Stimulated activated CD8-positive, alpha-beta memory T cell treated with anti-CD3 and anti-CD28 coated beads, Interleukin-7, amount 100 ng/mL, for 48 hours (primary cell): ENCODE measurements around the gene PRKG1.

Source experiments
- DNase-seq, 2 donors: peaks; one replicate each; pipeline ENCODE4 v3.0.0-alpha.2; 2020; ENCODE audit warnings: low read depth in 1 of 2; ENCODE audit errors: extremely low read depth in 1 of 2

Gene PRKG1

GRCh38 chr10:51075873-51076229, 1.6 kb downstream of the PRKG1 start:
- no peak for DNase-seq

DNA sequence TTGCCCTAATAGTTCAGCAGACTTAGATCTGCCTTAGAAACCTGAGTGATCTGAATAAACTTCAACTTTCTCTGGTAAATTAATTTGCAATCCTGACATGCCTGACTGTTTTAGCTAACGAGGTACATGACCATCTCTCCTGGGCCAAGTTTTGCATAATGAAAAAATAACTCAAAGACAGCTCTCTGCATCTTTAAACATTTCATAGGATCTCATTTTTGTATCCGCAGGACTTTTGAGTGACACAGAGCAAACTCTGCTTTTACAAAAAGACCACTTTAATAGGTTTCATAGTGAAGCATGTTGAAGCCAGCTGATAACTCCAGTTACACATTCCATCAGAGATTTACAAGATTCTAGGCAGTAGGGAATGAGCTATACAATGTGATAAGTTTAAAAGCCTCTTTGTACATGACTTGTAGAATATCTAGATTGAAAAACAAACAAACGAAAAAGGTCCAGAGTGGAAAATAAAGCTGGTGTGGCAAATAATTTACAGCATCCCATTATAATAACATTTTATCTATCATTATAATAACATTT, 2.1 kb downstream of the PRKG1 start:
- no peak for DNase-seq

DNA sequence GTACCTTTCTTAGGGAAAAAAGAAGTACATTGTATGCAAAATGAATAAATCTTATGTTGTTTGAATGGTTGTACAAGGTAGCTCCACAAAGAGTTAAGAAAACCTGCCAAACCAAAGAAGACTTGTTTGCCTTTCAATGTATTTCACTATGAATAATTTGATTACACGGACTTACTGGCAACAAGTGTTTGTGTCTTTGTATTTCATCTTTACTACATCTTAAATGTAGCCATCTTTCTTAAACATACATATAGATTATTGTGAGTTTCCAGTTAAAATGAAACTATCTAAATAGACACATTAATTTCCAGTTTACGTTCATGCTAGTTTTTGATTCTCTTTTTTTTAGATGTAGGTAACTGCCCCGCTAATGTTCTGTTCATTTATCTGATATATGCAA, 2.8 kb downstream of the PRKG1 start:
- no peak for DNase-seq

DNA sequence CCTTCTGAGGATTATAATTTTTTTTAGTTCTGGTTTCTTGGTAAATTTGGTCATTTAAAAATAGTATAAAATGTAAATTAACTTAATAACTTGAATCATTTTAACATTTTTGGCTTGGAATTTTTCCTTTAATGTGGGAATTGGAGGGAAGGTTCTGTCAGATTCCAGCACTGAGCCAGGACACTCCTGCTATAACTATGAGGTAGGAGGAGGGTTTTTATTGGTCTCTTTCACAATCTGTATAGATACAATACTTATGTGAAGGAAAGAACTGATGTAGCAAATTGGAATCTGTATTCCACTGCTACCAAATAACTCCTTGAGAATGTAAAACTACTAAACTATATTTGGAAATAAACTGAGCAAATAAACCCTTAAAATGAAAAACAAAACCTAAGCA, 3.2 kb downstream of the PRKG1 start:
- no peak for DNase-seq

- DNase-seq: no peak
Measured at GRCh38 chr10:51079331-51079730, 5.0 kb downstream of the PRKG1 start.

- no peak for DNase-seq
Measured at GRCh38 chr10:51079766-51080165, 5.5 kb downstream of the PRKG1 start.

DNA sequence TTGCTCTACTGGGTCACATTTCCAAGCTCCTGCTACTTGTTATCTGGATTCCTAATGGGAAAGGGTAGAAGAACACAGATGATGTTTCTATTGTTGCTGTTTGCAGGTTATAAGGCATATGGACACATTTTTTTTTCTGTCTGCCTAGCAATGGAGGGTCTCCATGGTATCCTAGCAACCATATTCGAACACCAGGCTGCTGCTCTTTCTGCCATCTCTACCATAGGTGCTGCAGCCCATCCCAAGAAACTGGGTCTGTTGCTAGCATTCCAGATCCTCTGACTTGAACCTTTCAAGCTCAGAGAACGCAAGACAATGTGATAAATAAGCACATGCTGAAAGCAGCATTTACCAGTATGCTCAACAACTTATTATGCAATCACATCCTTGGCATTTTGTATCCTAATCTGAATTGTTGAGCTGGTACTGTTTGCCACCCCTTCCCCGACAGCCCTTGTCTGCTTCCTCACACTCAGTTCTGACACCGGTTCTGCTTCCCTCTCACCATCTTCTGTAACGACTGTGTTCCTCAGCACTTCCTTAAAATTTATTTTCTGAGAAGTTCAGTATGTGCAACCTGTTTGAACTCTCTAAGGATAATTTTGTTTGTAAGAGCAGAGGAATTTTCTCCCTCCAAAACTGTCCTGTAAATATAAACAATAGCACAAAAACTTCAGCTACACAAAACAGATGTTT, 6.2 kb downstream of the PRKG1 start:
- no peak for DNase-seq

DNA sequence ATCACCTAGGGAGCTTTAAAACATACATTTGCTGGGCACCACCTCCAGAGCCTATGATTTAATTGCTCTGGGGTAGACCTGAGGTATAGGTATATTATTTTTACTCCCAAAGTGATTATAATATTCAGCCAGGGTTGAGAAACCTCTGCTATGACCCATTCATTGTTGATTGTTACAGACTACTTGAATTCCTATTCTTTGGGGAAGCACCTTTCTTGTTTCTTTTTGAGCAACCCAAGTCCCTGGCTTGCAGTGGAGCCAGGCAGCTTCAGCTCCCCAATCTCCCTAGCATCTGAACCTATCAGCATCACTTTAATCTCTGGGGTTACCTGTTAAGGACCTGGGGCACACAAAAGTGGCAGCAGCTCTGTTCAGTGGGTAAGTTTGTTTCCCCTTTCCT, 8.6 kb downstream of the PRKG1 start:
- DNase-seq: no peak

DNA sequence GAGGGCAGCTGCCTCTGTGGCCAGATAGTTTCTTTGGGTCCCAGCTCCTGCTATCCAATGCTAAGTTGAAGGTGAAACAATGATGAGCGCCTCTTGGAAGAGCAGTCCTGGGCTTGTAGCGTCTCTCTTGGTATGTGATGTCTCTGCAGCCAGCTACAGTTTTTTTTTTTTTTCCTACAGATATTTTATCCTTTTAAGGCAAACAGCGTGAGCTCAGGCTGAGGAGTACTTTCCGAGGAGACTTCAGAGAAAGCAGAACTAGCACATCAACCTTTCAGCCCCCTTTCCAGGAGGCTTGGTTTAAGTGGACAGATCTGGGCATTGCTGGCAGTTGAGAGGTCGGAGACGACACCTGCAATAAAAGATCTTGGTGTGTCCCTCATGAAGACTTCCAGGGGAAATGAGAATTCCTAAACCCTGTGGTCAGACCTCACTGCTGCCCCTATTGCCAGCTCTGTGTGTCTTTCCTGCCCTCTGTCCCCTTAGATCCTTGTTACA, 9.1 kb downstream of the PRKG1 start:
- no peak for DNase-seq

GRCh38 chr10:51085204-51085603, 10.9 kb downstream of the PRKG1 start:
- DNase-seq: no peak

- DNase-seq: no peak
Measured at GRCh38 chr10:51086710-51087109, 12.4 kb downstream of the PRKG1 start.

- no peak for DNase-seq
Measured at GRCh38 chr10:51087114-51087513, 12.8 kb downstream of the PRKG1 start.

DNA sequence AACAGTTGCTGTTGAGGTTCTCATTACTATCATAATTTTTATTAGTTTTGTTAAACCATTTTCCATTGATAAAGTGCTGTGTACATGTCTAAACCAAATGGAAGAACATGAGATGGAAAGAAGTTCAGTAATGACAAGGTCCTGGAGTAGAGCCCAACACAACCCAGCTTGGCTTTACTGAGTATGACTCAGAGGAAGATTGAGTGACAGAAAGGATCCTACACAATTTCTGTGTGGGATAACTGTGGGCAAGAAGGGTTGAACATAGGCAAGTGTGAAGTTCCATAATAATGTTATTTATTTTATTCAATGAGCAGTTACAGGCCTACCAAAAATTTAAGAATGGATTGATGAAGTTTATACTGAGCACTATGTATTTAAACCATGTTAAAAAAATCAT, 15.9 kb downstream of the PRKG1 start:
- no peak for DNase-seq

DNA sequence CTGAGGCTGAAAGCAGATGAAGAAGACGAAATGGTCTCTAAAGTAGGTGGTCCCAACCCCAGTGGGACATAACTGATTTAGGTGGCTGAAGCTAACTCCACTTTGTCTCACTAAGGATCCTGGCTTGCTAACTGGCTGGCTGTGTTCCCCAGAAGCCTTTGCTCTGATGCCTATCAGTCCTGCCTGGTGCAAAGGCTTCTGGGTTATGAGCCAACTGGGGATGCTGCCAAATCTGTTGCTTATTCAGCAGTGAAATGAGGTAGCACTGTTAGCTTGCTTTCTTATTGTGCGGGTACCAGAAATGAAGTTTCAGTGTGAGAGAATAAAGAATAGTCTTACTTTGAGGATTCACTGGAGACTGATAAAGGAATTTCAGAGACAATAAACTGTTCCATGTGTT, 18.1 kb downstream of the PRKG1 start:
- DNase-seq: no peak

GRCh38 chr10:51095444-51095843, 21.2 kb downstream of the PRKG1 start:
- DNase-seq: no peak

DNA sequence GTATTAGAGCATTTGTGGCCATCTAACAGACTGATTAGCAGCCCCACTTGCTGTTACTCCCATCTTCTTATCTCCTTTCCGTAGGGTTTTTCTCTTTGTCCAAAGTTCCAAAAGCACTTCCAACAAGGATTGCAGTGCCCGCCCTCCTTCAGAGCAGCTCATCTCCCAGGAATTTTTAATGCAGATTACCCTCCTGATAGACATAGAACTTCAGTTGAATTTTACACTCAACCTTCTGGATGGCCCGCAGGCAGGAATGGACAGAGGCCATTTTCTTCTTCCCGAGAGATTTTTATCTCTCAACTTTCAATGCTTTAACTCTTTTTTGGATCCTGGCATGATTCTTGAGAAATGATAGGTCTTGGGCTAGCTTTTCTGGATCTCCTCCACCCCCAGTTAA, 23.3 kb downstream of the PRKG1 start:
- DNase-seq: no peak

DNA sequence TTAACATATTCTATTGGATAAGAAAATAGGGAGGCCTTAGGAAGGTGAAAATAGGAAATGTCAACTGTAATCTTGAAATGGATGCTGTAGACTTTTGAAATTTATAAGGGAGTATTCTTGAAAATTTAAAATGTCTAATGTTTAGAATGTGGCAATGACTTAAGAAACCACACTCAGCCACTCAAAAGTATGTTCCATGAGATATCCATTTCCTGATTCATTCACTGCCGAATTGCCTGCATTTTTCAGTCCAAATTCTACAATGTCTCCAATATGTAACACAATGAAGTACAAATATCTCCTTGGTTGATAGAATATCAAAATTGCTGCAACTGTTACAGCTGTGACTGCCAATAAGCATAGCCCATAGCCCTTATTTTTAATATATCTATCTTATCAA, 25.9 kb downstream of the PRKG1 start:
- no peak for DNase-seq

- no peak for DNase-seq
Measured at GRCh38 chr10:51103554-51104217, 29.4 kb downstream of the PRKG1 start.

GRCh38 chr10:51106311-51106945, 32.1 kb downstream of the PRKG1 start:
- DNase-seq: no peak

- DNase-seq: no peak
Measured at GRCh38 chr10:51108406-51108805, 34.1 kb downstream of the PRKG1 start.

- DNase-seq: no peak
Measured at GRCh38 chr10:51109801-51110533, 35.7 kb downstream of the PRKG1 start.
